Measurements from ENCODE around the gene ELFN2.
A peak's percentile ranks its signal among the peaks of the same experiment; 100 is the strongest.

Gene ELFN2

GRCh38 chr22:37426706-37427134 lies 559 bp downstream of the ELFN2 start:
- DNase-seq: no peak

- DNase-seq: peak; percentile 81
These were observed 1.2 kb downstream of the ELFN2 start for GRCh38 chr22:37425800-37426705.

GRCh38 chr22:37425369-37425768 lies 1.9 kb downstream of the ELFN2 start:
- no peak for DNase-seq

GRCh38 chr22:37423283-37423682 lies 4.0 kb downstream of the ELFN2 start:
- DNase-seq: no peak

GRCh38 chr22:37421468-37421877 lies 5.8 kb downstream of the ELFN2 start:
- no peak for DNase-seq

GRCh38 chr22:37420686-37421467 lies 6.4 kb downstream of the ELFN2 start:
- DNase-seq: peak; percentile 57

GRCh38 chr22:37419969-37420685 lies 7.2 kb downstream of the ELFN2 start:
- DNase-seq: peak; percentile 59

- DNase-seq: no peak
These were observed 7.8 kb downstream of the ELFN2 start for GRCh38 chr22:37419370-37419968.

GRCh38 chr22:37418627-37419369 lies 8.5 kb downstream of the ELFN2 start:
- DNase-seq: no peak

GRCh38 chr22:37417677-37418348 lies 9.5 kb downstream of the ELFN2 start:
- DNase-seq: no peak

- DNase-seq: no peak
These were observed 10.0 kb downstream of the ELFN2 start for GRCh38 chr22:37417264-37417663.

- DNase-seq: no peak
These were observed 10.5 kb downstream of the ELFN2 start for GRCh38 chr22:37416827-37417226.

GRCh38 chr22:37416389-37416788 lies 10.9 kb downstream of the ELFN2 start:
- DNase-seq: no peak

- DNase-seq: no peak
These were observed 12.1 kb downstream of the ELFN2 start for GRCh38 chr22:37415210-37415609.

GRCh38 chr22:37414288-37414687 lies 13.0 kb downstream of the ELFN2 start:
- DNase-seq: no peak

GRCh38 chr22:37413546-37413945 lies 13.7 kb downstream of the ELFN2 start:
- no peak for DNase-seq

- no peak for DNase-seq
These were observed 14.6 kb downstream of the ELFN2 start for GRCh38 chr22:37412495-37413250.

GRCh38 chr22:37411655-37412054 lies 15.6 kb downstream of the ELFN2 start:
- no peak for DNase-seq

GRCh38 chr22:37410174-37411055 lies 16.9 kb downstream of the ELFN2 start:
- DNase-seq: no peak
